Right kidney (tissue), 1 donor: ENCODE data around the gene NAPSA.

Experiments used
- DNase-seq: peaks from one replicate; pipeline ENCODE4 v3.0.0-alpha.2; 2016

NAPSA gene

GRCh38 chr19:50384685-50385535 is 19.5 kb upstream of the NAPSA start:
- DNase-seq = peak; percentile 49

- DNase-seq = peak; percentile 96
Measured at GRCh38 chr19:50383852-50384684, 18.6 kb upstream of the NAPSA start, which contains the start of gene POLD1. POLD1 (plus strand) TSS chr19:50384347; CDS start chr19:50398852, 14,505 bp downstream.

- no peak for DNase-seq
Measured at GRCh38 chr19:50383001-50383851, 17.8 kb upstream of the NAPSA start.

- DNase-seq = no peak
Measured at GRCh38 chr19:50381881-50382729, 16.7 kb upstream of the NAPSA start.

GRCh38 chr19:50380751-50381151 is 15.3 kb upstream of the NAPSA start:
- no peak for DNase-seq

- DNase-seq = no peak
Measured at GRCh38 chr19:50380137-50380536, 14.7 kb upstream of the NAPSA start.

- no peak for DNase-seq
Measured at GRCh38 chr19:50379602-50380001, 14.2 kb upstream of the NAPSA start.

- no peak for DNase-seq
Measured at GRCh38 chr19:50378863-50379236, 13.4 kb upstream of the NAPSA start.

- DNase-seq = no peak
Measured at GRCh38 chr19:50378169-50378862, 12.9 kb upstream of the NAPSA start.

- no peak for DNase-seq
Measured at GRCh38 chr19:50377517-50377916, 12.1 kb upstream of the NAPSA start.

- no peak for DNase-seq
Measured at GRCh38 chr19:50377051-50377461, 11.6 kb upstream of the NAPSA start.

- DNase-seq = peak; percentile 83
Measured at GRCh38 chr19:50376166-50377050, 11.0 kb upstream of the NAPSA start, which contains the start of gene NR1H2. NR1H2 (plus strand) TSS chr19:50376457; CDS start chr19:50377606, 1,149 bp downstream.

GRCh38 chr19:50371914-50372475 is 6.6 kb upstream of the NAPSA start:
- no peak for DNase-seq

- peak; percentile 87 for DNase-seq
Measured at GRCh38 chr19:50368649-50369570, 3.5 kb upstream of the NAPSA start.

- DNase-seq = no peak
Measured at GRCh38 chr19:50362656-50363424, 2.6 kb downstream of the NAPSA start.

- DNase-seq = no peak
Measured at GRCh38 chr19:50362030-50362412, 3.4 kb downstream of the NAPSA start.
